HepG2 (cell line): ENCODE results near the gene TMEM9. TPM values are rescaled to one million over a fixed set of nuclear protein-coding genes. Genes with fewer than 3 reads are reported as not detected.

Experiments used
- ATAC-seq: fragments of 200-7000 bp; cut with Tn5 transposase; 3 replicates; pipeline ENCODE4 v1.9.1; 2020; ENCODE audit warnings: mild to moderate bottlenecking, moderate library complexity
- Bru-seq: library from RNA; stranded (reverse); fragments of 400-500 nt; gene quantifications from one replicate; lab custom pipeline; 2021; lab: Mats Ljungman, UMichigan
- BruChase-seq, 2 experiments: library from RNA; stranded (reverse); fragments of 400-500 nt; gene quantifications; one replicate each; lab custom pipeline; 2021; lab: Mats Ljungman, UMichigan
- BruUV-seq: library from RNA; stranded (reverse); fragments of 400-500 nt; replicated peaks from 2 replicates; lab custom pipeline; 2021; lab: Mats Ljungman, UMichigan
- CTCF ChIA-PET: fragments of 300-600 bp; formaldehyde crosslinking; extraction: SDS; loops from one replicate; lab custom pipeline; 2021; ENCODE audit warnings: low total read pairs, inconsistent platforms, low intra/inter-chr PET ratio; lab: Yijun Ruan, JAX
- POLR2A ChIA-PET: fragments of 350-600 bp; sonication (Branson Sonifier 250); formaldehyde crosslinking; loops from one replicate; lab custom pipeline; 2020; ENCODE audit warnings: antibody characterized with exemption, inconsistent platforms; lab: Yijun Ruan, JAX
- DNase-seq: peaks from one replicate; pipeline ENCODE4 v3.0.0-alpha.2; 2015; ENCODE audit warnings: low spot score
- FAIRE-seq: peaks from 3 replicates; lab custom pipeline; 2011; peaks lifted over from hg19 to GRCh38; lab: Jason Lieb, UNC
- H2AFZ ChIP-seq: one replicate; pipeline ENCODE4 v1.6.1; 2011; ENCODE audit warnings: low read length, inconsistent platforms
- H3K27ac ChIP-seq: fragments of 300-600 bp; 3 replicates; pipeline ENCODE4 v1.8.0; 2011; ENCODE audit warnings: mixed run types, mild to moderate bottlenecking, mixed read lengths, low read length, inconsistent platforms; ENCODE audit not compliant: insufficient read depth; ENCODE audit errors: extremely low read length
- H3K27me3 ChIP-seq, 2 experiments: fragments of 200-600 bp in 1 of 2; 2 replicates in 1 of 2; 3 replicates in 1 of 2; pipeline versions ENCODE4 v1.6.0 to v1.8.0; 2011; ENCODE audit warnings: low read length in 2 of 2, mild to moderate bottlenecking in 2 of 2, moderate library complexity in 2 of 2, inconsistent platforms in 1 of 2; ENCODE audit not compliant: insufficient read depth in 2 of 2, control insufficient read depth in 1 of 2
- H3K36me3 ChIP-seq, 2 experiments: fragments of 200-600 bp in 1 of 2; replicated peaks in 1 of 2; 2 replicates in 1 of 2; 3 replicates in 1 of 2; pipeline versions ENCODE4 v1.5.1 to v1.8.0; 2011; ENCODE audit warnings: low read length in 2 of 2, inconsistent platforms in 1 of 2; ENCODE audit not compliant: insufficient read depth in 2 of 2, control insufficient read depth in 1 of 2
- H3K4me1 ChIP-seq: 2 replicates; pipeline ENCODE4 v1.5.1; 2012; ENCODE audit warnings: low read length, inconsistent platforms; ENCODE audit not compliant: insufficient read depth
- H3K4me2 ChIP-seq: 2 replicates; pipeline ENCODE4 v1.6.0; 2011; ENCODE audit warnings: low read depth, low read length, inconsistent platforms
- H3K4me3 ChIP-seq, 3 experiments: fragments of 200-600 bp in 1 of 3; sonication (generic), shearing (Covaris generic) in 1 of 3; replicated peaks in 1 of 3; 2 replicates each; pipeline ENCODE4 v1.5.1; 2011 to 2016; ENCODE audit warnings: low read length in 3 of 3, inconsistent platforms in 2 of 3, low read depth in 2 of 3, mild to moderate bottlenecking in 2 of 3, control low read depth in 1 of 3, mixed read lengths in 1 of 3; ENCODE audit not compliant: insufficient read depth in 1 of 3
- H3K79me2 ChIP-seq: one replicate; pipeline ENCODE4 v1.6.1; 2011; ENCODE audit warnings: low read length, inconsistent platforms; ENCODE audit not compliant: insufficient read depth
- H3K9ac ChIP-seq: 2 replicates; pipeline ENCODE4 v1.6.0; 2011; ENCODE audit warnings: mild to moderate bottlenecking, low read depth, low read length, inconsistent platforms; ENCODE audit not compliant: insufficient read depth
- H3K9me3 ChIP-seq: 2 replicates; pipeline ENCODE4 v1.5.1; 2012; ENCODE audit warnings: mild to moderate bottlenecking, low read length
- H4K20me1 ChIP-seq: 2 replicates; pipeline ENCODE4 v1.6.0; 2011; ENCODE audit warnings: inconsistent platforms, mild to moderate bottlenecking, low read length, moderate library complexity; ENCODE audit not compliant: insufficient read depth
- ATAD3A ChIP-seq: sonication (generic); formaldehyde crosslinking; IDR thresholded peaks from 2 replicates; pipeline ENCODE4 v1.4.0; 2020; ENCODE audit warnings: missing genetic modification reagents
- FOXC1 ChIP-seq: sonication (generic); formaldehyde crosslinking; IDR thresholded peaks from 2 replicates; pipeline ENCODE4 v1.8.0; 2022; ENCODE audit warnings: mild to moderate bottlenecking, missing genetic modification reagents, borderline replicate concordance
- ISX ChIP-seq: sonication (generic); formaldehyde crosslinking; conservative IDR thresholded peaks from 2 replicates; pipeline ENCODE4 v1.5.0; 2020; ENCODE audit warnings: missing genetic modification reagents
- PAWR ChIP-seq: sonication (generic); formaldehyde crosslinking; IDR thresholded peaks from 2 replicates; pipeline ENCODE4 v1.4.0; 2020; ENCODE audit warnings: missing genetic modification reagents, mild to moderate bottlenecking, borderline replicate concordance
- POLR2AphosphoS5 ChIP-seq: IDR thresholded peaks from 2 replicates; pipeline ENCODE4 v1.6.1; 2012; ENCODE audit warnings: low read depth, low read length
- RFXANK ChIP-seq: IDR thresholded peaks from 2 replicates; pipeline ENCODE4 v1.6.1; 2016
- RNF219 ChIP-seq: sonication (generic); formaldehyde crosslinking; IDR thresholded peaks from 2 replicates; pipeline ENCODE4 v1.5.0; 2020; ENCODE audit warnings: mild to moderate bottlenecking, missing genetic modification reagents
- SRY ChIP-seq: sonication (generic); formaldehyde crosslinking; IDR thresholded peaks from 2 replicates; pipeline ENCODE4 v1.8.0; 2022; ENCODE audit warnings: mild to moderate bottlenecking, missing genetic modification reagents
- TFE3 ChIP-seq: IDR thresholded peaks from 2 replicates; pipeline ENCODE4 v1.6.1; 2016
- ZMYM3 ChIP-seq: sonication (generic); formaldehyde crosslinking; IDR thresholded peaks from 2 replicates; pipeline ENCODE4 v1.5.1; 2020; ENCODE audit warnings: mild to moderate bottlenecking, missing genetic modification reagents
- ZNF644 ChIP-seq: IDR thresholded peaks from 2 replicates; pipeline ENCODE4 v1.6.1; 2016; ENCODE audit warnings: low read depth
- ZNF709 ChIP-seq: sonication (generic); formaldehyde crosslinking; IDR thresholded peaks from 2 replicates; pipeline ENCODE4 v1.5.0; 2020; ENCODE audit warnings: mild to moderate bottlenecking, missing genetic modification reagents
- ZNF75D ChIP-seq: sonication (generic); formaldehyde crosslinking; IDR thresholded peaks from 2 replicates; pipeline ENCODE4 v1.8.1; 2023; ENCODE audit warnings: missing genetic modification reagents, mild to moderate bottlenecking, borderline replicate concordance
- ZNF776 ChIP-seq: sonication (generic); formaldehyde crosslinking; IDR thresholded peaks from 2 replicates; pipeline ENCODE4 v1.4.0; 2020; ENCODE audit warnings: mild to moderate bottlenecking, missing genetic modification reagents
- WGBS: methylation state at CpG from one replicate; pipeline ENCODE4 v1.1.6; 2017; ENCODE audit warnings: low lambda C conversion rate; 5-methylcytosine and 5-hydroxymethylcytosine counted together
- in situ Hi-C: cut with HindIII; loops from 2 replicates; pipeline ENCODE4 v1.10.0; 2017; ENCODE audit warnings: low pct_unique_long_range_greater_than_20kb; ENCODE audit not compliant: extremely low pct_ligation_motif_present
- intact Hi-C: fragments of 100-400 bp; cut with micrococcal nuclease; formaldehyde crosslinking; loops from one replicate; pipeline ENCODE4 v1.10.0; 2022; ENCODE audit not compliant: unreplicated experiment
- long read RNA-seq, 2 experiments: library from RNA in 1 of 2; library from polyadenylated mRNA in 1 of 2; stranded (forward) in 1 of 2; unstranded in 1 of 2; transcript quantifications; one replicate each; pipeline ENCODE4 v2.0.0, GENCODE V29; 2019 to 2022
- polyA minus RNA-seq, 3 experiments: library from RNA; depleted of rRNA, polyadenylated mRNA; stranded (reverse); fragments of >200 nt; gene quantifications; 2 replicates each; pipeline ENCODE4 v1.2.3, GENCODE V29; 2011; ENCODE audit warnings: low replicate concordance in 1 of 3
- polyA plus RNA-seq, 8 experiments: library from polyadenylated mRNA; depleted of rRNA in 3 of 8; stranded (reverse) in 7 of 8; unstranded in 1 of 8; fragments of >200 nt; fragmentation: Illumina TruSeq in 4 of 8; extraction: Trizol in 4 of 8; gene quantifications; 2 replicates each; pipeline versions ENCODE4 v1.2.1 to v1.2.3, GENCODE V29; 2011 to 2016; ENCODE audit warnings: low read depth in 4 of 8, missing spikeins in 1 of 8, mixed read lengths in 1 of 8; ENCODE audit not compliant: insufficient read depth in 1 of 8
- total RNA-seq, 5 experiments: library from RNA; depleted of rRNA; stranded (reverse); fragments of >200 nt; fragmentation: Illumina TruSeq; extraction: Trizol; gene quantifications; 2 replicates each; pipeline ENCODE4 v1.2.3, GENCODE V29; 2016; ENCODE audit warnings: low read depth in 1 of 5

TMEM9 gene
- 33.6 and 60.9 TPM in 2 replicates for total RNA-seq (2016; rRNA removed; fragmentation: Illumina TruSeq; extraction: Trizol)
- total RNA-seq (2016; cell fraction: cytosol; rRNA removed; fragmentation: Illumina TruSeq; extraction: Trizol; ENCODE audit: low read depth) = 19.4 and 19.6 TPM in 2 replicates
- 34.2 and 64.9 TPM in 2 replicates for total RNA-seq (2016; cell fraction: insoluble cytoplasmic fraction; rRNA removed; fragmentation: Illumina TruSeq; extraction: Trizol)
- total RNA-seq (2016; cell fraction: membrane; rRNA removed; fragmentation: Illumina TruSeq; extraction: Trizol) = 35.3 and 35.6 TPM in 2 replicates
- total RNA-seq (2016; cell fraction: nucleus; rRNA removed; fragmentation: Illumina TruSeq; extraction: Trizol) = 46.5 and 53.8 TPM in 2 replicates
- polyA plus RNA-seq (2011; rRNA removed) = 102 and 137 TPM in 2 replicates
- 89.3 and 100 TPM in 2 replicates for polyA plus RNA-seq (2011; cell fraction: cytosol; rRNA removed)
- 118 and 132 TPM in 2 replicates for polyA plus RNA-seq (2011; cell fraction: nucleus; rRNA removed)
- 50.9 and 56.1 TPM in 2 replicates for polyA plus RNA-seq (2012)
- 20.3 and 20.6 TPM in 2 replicates for polyA plus RNA-seq (2016; cell fraction: cytosol; fragmentation: Illumina TruSeq; extraction: Trizol; ENCODE audit: low read depth)
- 32.1 and 32.2 TPM in 2 replicates for polyA plus RNA-seq (2016; cell fraction: insoluble cytoplasmic fraction; fragmentation: Illumina TruSeq; extraction: Trizol; ENCODE audit: low read depth)
- polyA plus RNA-seq (2016; cell fraction: membrane; fragmentation: Illumina TruSeq; extraction: Trizol; ENCODE audit: low read depth) = 27.0 and 30.2 TPM in 2 replicates
- 79.2 and 83.5 TPM in 2 replicates for polyA plus RNA-seq (2016; cell fraction: nucleus; fragmentation: Illumina TruSeq; extraction: Trizol; ENCODE audit: insufficient read depth, low read depth)
- polyA minus RNA-seq (2011; rRNA and poly(A)+ RNA removed; ENCODE audit: low replicate concordance) = 239 and 286 TPM in 2 replicates
- polyA minus RNA-seq (2011; cell fraction: cytosol; rRNA and poly(A)+ RNA removed) = 16.9 and 23.5 TPM in 2 replicates
- 14.8 and 15.3 TPM in 2 replicates for polyA minus RNA-seq (2011; cell fraction: nucleus; rRNA and poly(A)+ RNA removed)
- Bru-seq, nascent RNA = percentile 65 among the genes with signal in this experiment
- BruChase-seq, experiment 1, labeled RNA remaining after a 6-hour chase = percentile 67 among the genes with signal in this experiment
- BruChase-seq, experiment 2, labeled RNA remaining after a 2-hour chase = percentile 56 among the genes with signal in this experiment
- long read RNA-seq, experiment 1, transcript TMEM9-204 (6 exons, 1,529 nt) = major isoform, 91 of 125 reads
- long read RNA-seq, experiment 1, transcript TMEM9-201 (5 exons, 1,959 nt) = minor isoform, 14 of 125 reads
- long read RNA-seq, experiment 1, transcript TMEM9-203 (6 exons, 1,564 nt) = minor isoform, 7 of 125 reads
- long read RNA-seq, experiment 1, partial matches to known transcripts = 2 of 125 reads
- long read RNA-seq, experiment 1, other reads (novel, unspliced or antisense) = 9 of 125 reads
- long read RNA-seq, experiment 2, transcript TMEM9-204 (6 exons, 1,529 nt) = minor isoform, 50 of 174 reads
- long read RNA-seq, experiment 2, transcript TMEM9-201 (5 exons, 1,959 nt) = major isoform, 66 of 174 reads
- long read RNA-seq, experiment 2, transcript TMEM9-203 (6 exons, 1,564 nt) = minor isoform, 10 of 174 reads
- long read RNA-seq, experiment 2, transcript TMEM9-209 (6 exons, 938 nt) = minor isoform, 7 of 174 reads
- long read RNA-seq, experiment 2, partial matches to known transcripts = 3 of 174 reads
- long read RNA-seq, experiment 2, other reads (novel, unspliced or antisense) = 32 of 174 reads

GRCh38 chr1:201154389-201155165 is at the start of gene TMEM9:
TMEM9 (minus strand) TSS chr1:201154474; CDS start chr1:201153923, 551 bp downstream.
- H2AFZ ChIP-seq = peak within 1 kb of the TSS; percentile 65
- H4K20me1 ChIP-seq = no peaks in the 10 kb centered on the region
- ATAC-seq (peak; percentile 93), DNase-seq (peak; percentile 87), FAIRE-seq (peak; percentile 93)
- ChIA-PET CTCF (no interaction called here), POLR2A (interaction anchor here (0.9 to 3.9 kb wide), 6 partner anchors 9 to 246 kb away, joined by 3 to 30 read pairs (median 5); no protein-coding TSS in a partner anchor)
- H3K79me2 ChIP-seq = peaks cover 10% of the 10 kb centered on the region
- H3K27ac ChIP-seq = peak within 1 kb of the TSS; percentile 42
- peak within 1 kb of the TSS; percentile 67 for H3K9ac ChIP-seq
- BruUV-seq = no TSS peak
- intact Hi-C loops (loop anchor here (1.0 kb wide), 2 partner anchors 16 to 31 kb away; no protein-coding TSS in a partner anchor), in situ Hi-C loops (no loop called here)
- H3K9me3 ChIP-seq = no peaks in the 10 kb centered on the region
- peaks cover 2 to 23% of the 10 kb centered on the region in 2 experiments; a peak in 3 of 5 replicates for H3K36me3 ChIP-seq
- no peaks in the 10 kb centered on the region; a peak in 1 of 5 replicates for H3K27me3 ChIP-seq
- H3K4me2 ChIP-seq = peak within 1 kb of the TSS; percentile 94
- peak within 1 kb of the TSS; percentile 77 to 95 (median 85) for H3K4me3 ChIP-seq
- 18% methylated on average over 13 of the region's 31 CpGs for WGBS
- peaks cover 19% of the 10 kb centered on the region for H3K4me1 ChIP-seq
- TF ChIP-seq ZMYM3 (CRISPR knock-in tag) = 0 out of 2 replicates have a peak, but pooled peaks have one; percentile 31
- no peak for TF ChIP-seq ZNF709 (CRISPR knock-in tag)
- no peak for TF ChIP-seq SRY (CRISPR knock-in tag)
- TF ChIP-seq RFXANK (CRISPR knock-in tag) = no peak
- peak; percentile 63 for TF ChIP-seq POLR2AphosphoS5
- no peak for TF ChIP-seq ATAD3A (CRISPR knock-in tag)
- TF ChIP-seq RNF219 (CRISPR knock-in tag) = no peak
- no peak for TF ChIP-seq ISX (CRISPR knock-in tag)
- no peak for TF ChIP-seq TFE3
- no peak for TF ChIP-seq PAWR
- no peak for TF ChIP-seq ZNF644
- no peak for TF ChIP-seq FOXC1 (CRISPR knock-in tag)
- no peak for TF ChIP-seq ZNF776 (CRISPR knock-in tag)
- no peak for TF ChIP-seq ZNF75D (CRISPR knock-in tag)
